PC-3 (cell line): ENCODE data around the gene S100A16. TPM values are rescaled to one million over a fixed set of nuclear protein-coding genes. Genes with fewer than 3 reads are reported as not detected.

Source experiments
- ATAC-seq: fragments of 200-7000 bp; cut with Tn5 transposase; 2 replicates; pipeline ENCODE4 v1.9.1; 2020; ENCODE audit warnings: mild to moderate bottlenecking, moderate library complexity
- BruUV-seq: library from RNA; stranded (reverse); fragments of 400-500 nt; replicated peaks from 2 replicates; lab custom pipeline; 2021; lab: Mats Ljungman, UMichigan
- CTCF ChIA-PET: fragments of 300-600 bp; sonication (Branson Sonifier 250); formaldehyde crosslinking; loops from one replicate; lab custom pipeline; 2022; ENCODE audit warnings: antibody characterized with exemption; lab: Charles Lee
- POLR2A ChIA-PET: fragments of 300-600 bp; sonication (Branson Sonifier 250); formaldehyde crosslinking; loops from one replicate; lab custom pipeline; 2022; ENCODE audit warnings: antibody characterized with exemption; ENCODE audit not compliant: unreplicated experiment; lab: Charles Lee
- DNase-seq: peaks from one replicate; pipeline ENCODE4 v3.0.0-alpha.2; 2015
- H2AFZ ChIP-seq: fragments of 300-600 bp; sonication (generic); 2 replicates; pipeline ENCODE4 v1.6.0; 2016; ENCODE audit warnings: antibody characterized with exemption, low read length
- H3F3A ChIP-seq: fragments of 300-600 bp; sonication (generic); one replicate; pipeline ENCODE4 v1.6.0; 2017; ENCODE audit warnings: antibody characterized with exemption, low read length, control low read depth, mild to moderate bottlenecking; ENCODE audit not compliant: unreplicated experiment
- H3K27ac ChIP-seq: fragments of 300-600 bp; sonication (generic); 2 replicates; pipeline ENCODE4 v1.5.1; 2016; ENCODE audit warnings: mild to moderate bottlenecking, low read length
- H3K27me3 ChIP-seq: fragments of 300-600 bp; sonication (generic); 2 replicates; pipeline ENCODE4 v1.6.1; 2016; ENCODE audit warnings: low read length, mixed read lengths
- H3K36me3 ChIP-seq: fragments of 300-600 bp; sonication (generic); 2 replicates; pipeline ENCODE4 v1.6.1; 2016; ENCODE audit warnings: low read depth, mixed run types, low read length, mixed read lengths
- H3K4me1 ChIP-seq: fragments of 300-600 bp; sonication (generic); 2 replicates; pipeline ENCODE4 v1.5.1; 2016; ENCODE audit warnings: low read length; ENCODE audit not compliant: insufficient read depth
- H3K4me2 ChIP-seq: fragments of 300-600 bp; sonication (generic); 2 replicates; pipeline ENCODE4 v1.6.0; 2016; ENCODE audit warnings: low read length
- H3K4me3 ChIP-seq: fragments of 300-600 bp; sonication (generic); 2 replicates; pipeline ENCODE4 v1.5.1; 2016; ENCODE audit warnings: mild to moderate bottlenecking, low read length, mixed read lengths
- H3K79me2 ChIP-seq: fragments of 300-600 bp; sonication (generic); 2 replicates; pipeline ENCODE4 v1.6.1; 2017; ENCODE audit warnings: low read length, mixed read lengths
- H3K9ac ChIP-seq: fragments of 300-600 bp; sonication (generic); 2 replicates; pipeline ENCODE4 v1.6.0; 2016; ENCODE audit warnings: mild to moderate bottlenecking, low read length
- H3K9me2 ChIP-seq: fragments of 300-600 bp; sonication (generic); replicated peaks from 2 replicates; pipeline ENCODE4 v1.6.1; 2016; ENCODE audit warnings: mixed run types, low read length, mixed read lengths
- H3K9me3 ChIP-seq: fragments of 300-600 bp; sonication (generic); 2 replicates; pipeline ENCODE4 v1.6.1; 2016; ENCODE audit warnings: low read length, mixed read lengths
- H4K20me1 ChIP-seq: fragments of 300-600 bp; sonication (generic); 2 replicates; pipeline ENCODE4 v1.6.1; 2016; ENCODE audit warnings: low read length, mixed read lengths
- EZH2 ChIP-seq: fragments of 300-600 bp; sonication (generic); IDR thresholded peaks from one replicate; pipeline ENCODE4 v1.6.1; 2017; ENCODE audit warnings: antibody characterized with exemption, mild to moderate bottlenecking, low read length; ENCODE audit not compliant: unreplicated experiment
- EZH2phosphoT487 ChIP-seq: fragments of 300-600 bp; sonication (generic); IDR thresholded peaks from 2 replicates; pipeline ENCODE4 v1.6.1; 2018; ENCODE audit warnings: mild to moderate bottlenecking, antibody characterized with exemption, low read length, borderline replicate concordance
- intact Hi-C: fragments of 100-400 bp; cut with micrococcal nuclease; formaldehyde crosslinking; loops from 2 replicates; pipeline ENCODE4 v1.9.0; 2023
- total RNA-seq: library from RNA; depleted of rRNA; stranded (reverse); fragments of >200 nt; gene quantifications from 2 replicates; pipeline ENCODE4 v1.2.3, GENCODE V29; 2014
- TF ChIP-seq, protein P1 (sequence below): fragments of 300-600 bp; sonication (generic); conservative IDR thresholded peaks from 2 replicates; pipeline ENCODE4 v1.5.1; 2017; ENCODE audit warnings: antibody characterized with exemption, low read depth, mild to moderate bottlenecking, low read length

Gene S100A16
- total RNA-seq, 1 experiment from 2014 or later, result 1,254 TPM

GRCh38 chr1:153639280-153639679 lies 26.3 kb upstream of the S100A16 start:
- no peak for ATAC-seq
- no TSS peak for BruUV-seq
- Histone ChIP-seq H3K4me3 (no peak overlapping the region), H4K20me1 (peaks cover 22% of the 10 kb centered on the region; the same call in 1 of the 2 replicates), H3K79me2 (peaks cover 99% of the 10 kb centered on the region), H3K27ac (no peak overlapping the region), H3K9me3 (no peaks in the 10 kb centered on the region), H3K4me2 (no peak overlapping the region), H3F3A (peaks cover 9% of the 10 kb centered on the region), H3K9me2 (no peaks in the 10 kb centered on the region), H3K27me3 (no peaks in the 10 kb centered on the region), H3K4me1 (peaks cover 10% of the 10 kb centered on the region), H2AFZ (no peak overlapping the region), H3K9ac (no peak overlapping the region), H3K36me3 (peaks cover 79% of the 10 kb centered on the region)
- DNase-seq, result no peak
- ChIA-PET CTCF (no interaction called here), POLR2A (no interaction called here)
- TF ChIP-seq EZH2phosphoT487, result no peak
- no peak for TF ChIP-seq EZH2
- TF ChIP-seq, protein P1, sequence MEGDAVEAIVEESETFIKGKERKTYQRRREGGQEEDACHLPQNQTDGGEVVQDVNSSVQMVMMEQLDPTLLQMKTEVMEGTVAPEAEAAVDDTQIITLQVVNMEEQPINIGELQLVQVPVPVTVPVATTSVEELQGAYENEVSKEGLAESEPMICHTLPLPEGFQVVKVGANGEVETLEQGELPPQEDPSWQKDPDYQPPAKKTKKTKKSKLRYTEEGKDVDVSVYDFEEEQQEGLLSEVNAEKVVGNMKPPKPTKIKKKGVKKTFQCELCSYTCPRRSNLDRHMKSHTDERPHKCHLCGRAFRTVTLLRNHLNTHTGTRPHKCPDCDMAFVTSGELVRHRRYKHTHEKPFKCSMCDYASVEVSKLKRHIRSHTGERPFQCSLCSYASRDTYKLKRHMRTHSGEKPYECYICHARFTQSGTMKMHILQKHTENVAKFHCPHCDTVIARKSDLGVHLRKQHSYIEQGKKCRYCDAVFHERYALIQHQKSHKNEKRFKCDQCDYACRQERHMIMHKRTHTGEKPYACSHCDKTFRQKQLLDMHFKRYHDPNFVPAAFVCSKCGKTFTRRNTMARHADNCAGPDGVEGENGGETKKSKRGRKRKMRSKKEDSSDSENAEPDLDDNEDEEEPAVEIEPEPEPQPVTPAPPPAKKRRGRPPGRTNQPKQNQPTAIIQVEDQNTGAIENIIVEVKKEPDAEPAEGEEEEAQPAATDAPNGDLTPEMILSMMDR, result no peak
- intact Hi-C loops, result no loop called here

- H3K79me2 ChIP-seq, result peaks cover 94% of the 10 kb centered on the region
- H3K9me3 ChIP-seq, result no peaks in the 10 kb centered on the region
- CTCF ChIA-PET, result no interaction called here
- no peak overlapping the region for H2AFZ ChIP-seq
- no peak for ATAC-seq
- intact Hi-C loops, result no loop called here
- BruUV-seq, result no TSS peak
- peaks cover 18% of the 10 kb centered on the region; the same call in 1 of the 2 replicates for H4K20me1 ChIP-seq
- peaks cover 14% of the 10 kb centered on the region for H3K4me1 ChIP-seq
- H3K27ac ChIP-seq, result no peak overlapping the region
- no peak overlapping the region for H3K4me2 ChIP-seq
- H3K9ac ChIP-seq, result no peak overlapping the region
- peaks cover 68% of the 10 kb centered on the region for H3K36me3 ChIP-seq
- TF ChIP-seq EZH2phosphoT487 (no peak), EZH2 (no peak)
- TF ChIP-seq, protein P1, result no peak
- H3K27me3 ChIP-seq, result no peaks in the 10 kb centered on the region
- H3F3A ChIP-seq, result peaks cover 4% of the 10 kb centered on the region
- DNase-seq, result no peak
- no peak overlapping the region for H3K4me3 ChIP-seq
- H3K9me2 ChIP-seq, result no peaks in the 10 kb centered on the region
- POLR2A ChIA-PET, result interaction anchor here (0.7 kb wide), 1 partner anchor 20 kb away, joined by 3 read pairs; the partner anchor contains the start of gene SNAPIN
These were observed 25.3 kb upstream of the S100A16 start for GRCh38 chr1:153638261-153638660.

DNA sequence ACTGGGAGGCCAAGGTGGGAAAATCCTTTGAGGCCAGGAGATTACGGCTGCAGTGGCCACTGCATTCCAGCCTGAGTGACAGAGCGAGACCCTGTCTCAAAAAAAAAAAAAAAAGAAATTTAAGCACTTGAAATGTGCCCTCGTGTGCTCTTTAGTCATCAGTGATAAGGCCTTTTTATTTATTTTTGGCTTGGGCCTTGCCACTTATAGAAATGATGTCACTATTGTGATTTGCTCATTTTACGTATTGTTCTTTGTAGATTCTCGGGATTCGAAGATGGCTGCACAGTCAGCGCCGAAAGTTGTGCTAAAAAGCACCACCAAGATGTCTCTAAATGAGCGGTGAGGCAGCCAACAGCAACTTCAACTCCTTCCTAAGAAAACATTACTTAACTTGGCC lies 23.4 kb upstream of the S100A16 start:
- peaks cover 18% of the 10 kb centered on the region; the same call in 1 of the 2 replicates for H4K20me1 ChIP-seq
- no peaks in the 10 kb centered on the region for H3K27me3 ChIP-seq
- peaks cover 4% of the 10 kb centered on the region for H3F3A ChIP-seq
- no peak overlapping the region for H3K9ac ChIP-seq
- H3K9me2 ChIP-seq, result no peaks in the 10 kb centered on the region
- no peak for DNase-seq
- peak overlapping the region; percentile 94 for H3K4me2 ChIP-seq
- H3K27ac ChIP-seq, result no peak overlapping the region
- intact Hi-C loops, result no loop called here
- H3K36me3 ChIP-seq, result peaks cover 49% of the 10 kb centered on the region
- CTCF ChIA-PET, result no interaction called here
- peaks cover 79% of the 10 kb centered on the region for H3K79me2 ChIP-seq
- no TSS peak for BruUV-seq
- H3K9me3 ChIP-seq, result no peaks in the 10 kb centered on the region
- TF ChIP-seq, protein P1, result no peak
- TF ChIP-seq EZH2phosphoT487 (no peak), EZH2 (no peak)
- ATAC-seq, result no peak
- peak overlapping the region; percentile 83 for H3K4me3 ChIP-seq
- POLR2A ChIA-PET, result no interaction called here
- no peak overlapping the region for H2AFZ ChIP-seq
- peaks cover 18% of the 10 kb centered on the region for H3K4me1 ChIP-seq
